HEK293T (cell line): Measurements from ENCODE around the gene TSKS.

Experiments
- ARNT ChIP-seq: fragments of 450-650 bp; IDR thresholded peaks from 2 replicates; pipeline ENCODE4 v1.6.1; 2017; ENCODE audit warnings: mild to moderate bottlenecking
- BHLHE40 ChIP-seq: fragments of 450-650 bp; IDR thresholded peaks from 2 replicates; pipeline ENCODE4 v1.6.1; 2016; ENCODE audit warnings: mild to moderate bottlenecking, moderate library complexity, borderline replicate concordance
- CTBP1 ChIP-seq: fragments of 450-650 bp; IDR thresholded peaks from 2 replicates; pipeline ENCODE4 v1.6.1; 2016; ENCODE audit warnings: borderline replicate concordance
- ELF4 ChIP-seq: fragments of 450-650 bp; IDR thresholded peaks from 2 replicates; pipeline ENCODE4 v1.6.1; 2017; ENCODE audit warnings: antibody characterized with exemption
- FOXM1 ChIP-seq: fragments of 450-650 bp; IDR thresholded peaks from 2 replicates; pipeline ENCODE4 v1.6.1; 2017; ENCODE audit warnings: mild to moderate bottlenecking, borderline replicate concordance
- LEF1 ChIP-seq: fragments of 450-650 bp; IDR thresholded peaks from 2 replicates; pipeline ENCODE4 v1.6.1; 2017; ENCODE audit warnings: mild to moderate bottlenecking, borderline replicate concordance
- PKNOX1 ChIP-seq: fragments of 450-650 bp; IDR thresholded peaks from 2 replicates; pipeline ENCODE4 v1.6.1; 2016
- SP1 ChIP-seq: fragments of 450-650 bp; IDR thresholded peaks from 2 replicates; pipeline ENCODE4 v1.6.1; 2017
- SUZ12 ChIP-seq: fragments of 450-650 bp; IDR thresholded peaks from 2 replicates; pipeline ENCODE4 v1.6.1; 2016; ENCODE audit warnings: mild to moderate bottlenecking

GRCh38 chr19:49739098-49739497 is 24.0 kb downstream of the TSKS start:
- no peak for TF ChIP-seq BHLHE40
- TF ChIP-seq SP1: no peak
- TF ChIP-seq ELF4: no peak
- no peak for TF ChIP-seq ARNT
- no peak for TF ChIP-seq FOXM1
- no peak for TF ChIP-seq SUZ12
- TF ChIP-seq CTBP1: no peak
- TF ChIP-seq LEF1: no peak
- TF ChIP-seq PKNOX1: no peak
